ENCODE results near the gene KLF1.

Gene KLF1

DNA sequence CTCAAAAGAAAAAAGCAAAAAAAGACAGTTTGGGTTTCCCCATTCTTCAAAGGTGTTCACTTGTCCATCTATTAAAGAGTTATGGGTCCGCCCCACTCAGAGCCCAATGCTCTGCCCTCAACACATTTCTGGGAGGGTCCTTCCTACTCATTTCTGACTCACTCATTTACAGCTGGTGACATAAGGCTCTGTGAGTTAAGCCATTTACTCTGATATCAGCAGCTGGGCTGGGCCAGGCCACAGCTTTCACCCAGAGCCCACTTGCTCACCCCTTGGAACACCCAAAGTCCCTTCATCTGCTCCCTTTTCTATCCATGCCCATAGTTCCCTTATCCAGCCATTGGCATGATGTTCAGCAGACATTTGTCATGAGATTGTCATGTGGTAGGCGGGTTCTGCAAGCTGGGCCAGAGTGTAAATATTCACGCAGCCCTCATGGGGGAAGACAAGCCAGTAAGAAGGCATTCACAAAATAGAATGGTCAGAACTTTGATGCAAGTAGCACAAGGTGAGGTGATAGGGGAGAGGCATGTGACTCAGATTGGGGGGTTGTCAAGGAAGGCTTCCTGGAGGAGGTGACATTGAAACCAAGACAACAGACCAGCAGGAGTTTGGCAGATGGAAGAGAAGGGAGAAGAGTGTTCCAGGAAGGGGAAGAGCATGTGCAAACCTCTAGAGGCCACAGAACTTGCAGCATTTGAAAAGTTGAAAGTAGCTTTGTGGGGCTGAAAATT lies 42.8 kb downstream of the KLF1 start:
- peak; percentile 45 to 79 for DNase-seq
- TF ChIP-seq POLR2A (IDR thresholded peaks at IDR 0.05; ENCODE audit: low read length) (no peak), GATA1 (IDR thresholded peaks at IDR 0.05; ENCODE audit: low read depth, low read length) (no peak)

DNA sequence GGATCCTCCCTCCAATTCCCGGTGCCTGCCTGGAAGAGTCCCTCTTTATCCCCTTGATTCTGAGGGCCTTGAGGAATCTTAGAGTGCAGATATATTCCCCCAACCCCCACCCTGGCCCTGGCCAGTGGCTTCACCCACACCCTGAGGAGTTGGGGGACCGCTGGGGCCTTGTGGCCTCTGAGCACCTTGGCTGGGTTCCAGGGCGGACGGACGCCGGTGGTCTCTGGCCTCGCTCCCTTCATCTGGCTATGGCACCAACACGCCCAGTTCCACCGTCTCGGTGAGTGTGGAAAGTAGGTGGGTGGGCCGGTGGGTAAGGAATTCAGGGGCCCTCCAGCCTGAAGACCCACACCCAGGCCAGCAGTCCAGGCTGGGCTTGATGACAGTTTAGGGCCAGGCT lies 43.7 kb downstream of the KLF1 start:
- TF ChIP-seq GATA1 (IDR thresholded peaks at IDR 0.05; ENCODE audit: low read depth, low read length) (no peak), POLR2A (IDR thresholded peaks at IDR 0.05; ENCODE audit: low read length) (no peak)

DNA sequence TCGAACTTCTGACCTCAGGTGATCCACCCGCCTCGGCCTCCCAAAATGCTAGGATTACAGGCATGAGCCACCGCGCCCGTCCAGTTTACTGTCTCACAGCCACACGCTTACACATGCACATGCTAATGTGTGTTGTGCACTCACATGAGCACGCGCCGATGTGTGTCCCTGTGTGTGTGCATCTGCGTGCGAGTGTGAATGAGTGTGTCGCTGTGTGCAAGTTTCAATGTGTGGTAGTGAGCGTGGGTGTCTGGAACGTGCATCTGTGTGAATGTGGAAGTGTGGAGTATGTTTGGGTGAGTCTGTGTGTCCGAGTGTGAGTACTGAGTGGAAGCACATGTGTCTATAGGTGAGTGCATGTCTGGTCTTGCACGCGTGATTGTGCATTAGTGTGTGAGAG lies 44.5 kb downstream of the KLF1 start:
- TF ChIP-seq POLR2A (IDR thresholded peaks at IDR 0.05; ENCODE audit: low read length), result no peak
- no peak for TF ChIP-seq GATA1 (IDR thresholded peaks at IDR 0.05; ENCODE audit: low read depth, low read length)
- DNase-seq, result no peak

More for the DNA sequence above, 43.7 kb downstream of the KLF1 start:
- DNase-seq, result no peak

DNA sequence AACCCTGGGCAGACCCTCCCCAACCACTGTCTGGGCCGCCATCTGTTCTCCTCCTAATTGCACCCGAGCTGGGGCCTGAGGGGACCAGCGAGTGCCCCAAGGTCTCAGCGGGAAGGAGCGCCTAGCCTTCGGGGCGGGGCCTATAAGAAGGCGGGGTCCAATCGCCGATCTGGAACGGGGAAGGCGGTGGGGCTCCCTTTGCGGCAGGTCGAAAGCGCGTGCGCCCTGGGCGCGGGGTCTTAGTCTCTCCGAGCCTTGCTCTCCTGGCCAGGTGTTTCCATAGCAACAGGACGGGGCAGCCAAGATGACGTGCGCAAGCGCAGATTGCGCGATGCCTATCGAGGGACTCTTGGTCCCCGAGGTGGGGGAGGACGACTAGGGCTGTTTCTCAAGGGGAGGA lies 45.9 kb downstream of the KLF1 start:
- no peak for TF ChIP-seq GATA1 (IDR thresholded peaks at IDR 0.05; ENCODE audit: low read depth, low read length)
- no peak for TF ChIP-seq POLR2A (IDR thresholded peaks at IDR 0.05; ENCODE audit: low read length)
- peak; percentile 79 to 82 for DNase-seq

DNA sequence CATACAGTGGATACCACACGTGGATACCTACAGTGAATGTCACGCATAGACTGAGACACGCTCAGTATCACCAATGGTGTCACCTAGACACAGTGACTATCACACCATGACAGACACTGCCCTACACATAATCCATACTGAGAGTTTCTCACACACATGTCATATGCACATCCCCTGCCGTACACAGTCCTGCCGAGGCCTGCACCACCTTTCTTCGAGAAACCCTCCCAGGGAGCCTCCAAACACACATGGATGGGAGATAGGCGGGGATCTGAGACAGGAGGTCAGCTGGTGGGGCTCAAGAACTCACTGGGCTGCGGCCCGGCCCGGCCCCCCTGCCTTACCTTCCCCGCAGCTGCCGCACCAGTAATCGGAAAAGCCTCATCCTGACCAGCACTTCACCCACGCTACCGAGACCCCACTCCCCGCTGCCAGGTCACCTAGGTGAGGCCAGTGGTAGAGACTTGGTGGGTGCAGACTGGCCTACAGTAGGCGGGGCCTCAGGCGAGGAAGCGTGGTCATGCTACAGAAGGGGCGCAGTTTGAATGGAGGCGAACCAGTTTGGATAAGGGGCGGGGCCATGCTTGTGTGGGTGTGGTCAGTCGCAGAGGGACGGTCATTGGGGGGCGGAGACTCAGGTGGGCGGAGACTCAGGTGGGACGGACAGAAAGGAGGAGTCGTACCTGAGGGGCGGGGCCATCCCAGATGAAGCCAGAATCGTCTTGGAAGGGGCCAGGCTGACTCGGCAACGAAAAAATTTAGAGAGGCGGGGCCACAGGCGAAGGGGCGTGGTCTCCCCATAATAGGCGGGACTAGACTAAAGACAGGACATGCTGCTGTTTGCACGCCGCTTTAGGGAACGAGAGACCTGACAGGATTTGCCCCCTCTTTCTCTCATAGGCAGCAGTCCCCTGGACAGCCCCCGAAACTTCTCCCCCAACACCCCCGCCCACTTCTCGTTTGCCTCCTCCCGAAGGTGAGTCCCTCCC lies 46.6 kb downstream of the KLF1 start:
- TF ChIP-seq GATA1 (IDR thresholded peaks at IDR 0.05; ENCODE audit: low read depth, low read length) (no peak), POLR2A (IDR thresholded peaks at IDR 0.05; ENCODE audit: low read length) (no peak)
- peak; percentile 92 to 95 for DNase-seq

DNA sequence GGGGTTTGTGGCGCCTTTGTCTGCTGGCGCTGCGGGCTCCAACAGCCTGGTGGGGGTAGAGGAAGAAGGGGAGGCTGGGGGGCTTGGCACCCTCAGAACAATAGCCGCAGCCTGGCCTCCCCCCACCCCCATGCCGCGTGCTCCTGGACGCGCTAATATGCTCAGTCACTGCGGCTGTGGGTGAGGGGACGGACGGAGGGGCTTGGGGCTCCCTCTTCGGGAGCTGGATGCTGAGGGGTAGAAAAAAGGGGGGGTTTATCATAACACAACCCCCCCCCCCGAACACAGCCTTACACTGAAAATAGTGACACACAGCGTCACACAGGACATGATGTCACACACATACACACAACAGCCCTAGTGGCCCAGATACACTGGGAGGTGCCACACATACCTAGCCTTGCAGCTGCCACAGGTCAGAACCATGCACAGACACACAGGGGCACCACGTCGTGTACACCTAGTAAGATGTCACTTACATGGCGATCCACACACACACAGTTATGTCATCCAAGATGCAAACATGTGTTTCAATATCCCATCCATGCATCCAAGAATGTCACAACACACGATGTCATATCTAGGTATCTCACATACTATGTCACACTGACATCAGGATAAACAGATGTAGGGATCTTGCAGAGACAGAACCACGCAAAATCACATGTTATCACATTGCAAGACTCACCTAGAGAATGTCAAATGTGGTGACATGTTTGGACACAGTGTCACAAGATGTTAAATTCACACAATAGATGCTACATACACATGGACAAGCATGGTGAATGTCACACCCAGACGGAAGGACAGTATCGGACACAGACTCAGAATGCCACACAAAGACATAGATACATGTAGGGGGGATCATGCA lies 47.9 kb downstream of the KLF1 start:
- DNase-seq, result peak; percentile 48 to 53
- TF ChIP-seq GATA1 (IDR thresholded peaks at IDR 0.05; ENCODE audit: low read depth, low read length) (no peak), POLR2A (IDR thresholded peaks at IDR 0.05; ENCODE audit: low read length) (no peak)

DNA sequence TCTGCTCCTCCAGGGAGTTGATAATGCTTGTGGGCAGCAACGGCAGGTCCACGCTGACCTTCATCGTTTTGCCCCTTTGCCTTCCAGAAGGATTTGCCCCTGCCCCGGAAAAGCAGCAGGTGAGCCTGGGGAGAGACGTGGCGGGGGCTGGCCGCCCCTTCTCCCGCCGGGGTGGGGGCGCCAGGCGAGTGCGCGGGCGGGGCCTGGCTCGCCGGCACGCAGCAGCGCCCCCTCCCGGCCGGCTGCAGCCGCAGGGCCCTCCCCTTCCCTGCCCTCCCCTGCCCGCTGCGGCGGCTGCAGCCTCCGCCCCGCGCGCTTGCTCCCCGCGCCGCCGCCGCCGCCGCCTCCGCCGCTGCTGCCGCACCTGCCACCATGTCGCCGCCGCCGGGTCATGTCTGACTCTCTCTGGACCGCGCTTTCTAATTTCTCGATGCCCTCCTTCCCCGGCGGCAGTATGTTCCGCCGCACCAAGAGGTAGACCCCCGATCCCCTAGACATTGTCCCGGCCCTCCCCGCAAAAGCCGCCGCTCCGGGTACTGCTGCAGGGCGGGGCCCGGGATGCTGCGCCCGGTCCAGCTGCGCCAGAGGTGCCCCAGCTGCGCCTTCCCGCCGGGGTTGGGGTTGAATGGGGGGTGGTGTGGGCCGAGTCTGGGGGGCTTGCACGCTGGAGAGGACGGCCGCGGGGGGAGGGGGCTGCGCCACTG lies 48.7 kb downstream of the KLF1 start, which contains the start of gene MAST1:
Gene MAST1 (plus strand): TSS at position 334 of the 704 bp plus-strand sequence. CDS start 58 bp downstream, at position 392.
- TF ChIP-seq GATA1 (IDR thresholded peaks at IDR 0.05; ENCODE audit: low read depth, low read length) (no peak), POLR2A (IDR thresholded peaks at IDR 0.05; ENCODE audit: low read length) (no peak)
- peak; percentile 83 to 91 for DNase-seq

DNA sequence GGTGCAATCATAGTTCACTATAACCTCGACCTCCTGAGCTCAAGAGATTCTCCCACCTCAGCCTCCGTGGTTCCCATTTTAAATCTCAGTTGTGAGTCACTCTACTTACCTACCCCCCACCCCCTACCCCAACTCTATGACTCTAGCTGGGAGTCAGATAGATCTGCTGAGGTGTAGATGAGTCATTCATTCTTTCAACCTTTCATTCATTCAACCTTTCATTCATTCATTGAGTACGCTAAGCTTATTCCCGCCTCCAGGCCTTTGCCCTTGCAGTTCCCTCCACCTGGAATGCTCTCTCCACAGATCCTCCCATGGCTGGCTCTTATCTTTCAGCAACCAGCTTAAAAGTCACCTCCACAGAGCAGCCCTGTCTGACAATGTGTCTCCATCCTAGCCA lies 49.8 kb downstream of the KLF1 start:
- no peak for DNase-seq
- TF ChIP-seq GATA1 (IDR thresholded peaks at IDR 0.05; ENCODE audit: low read depth, low read length), result no peak
- TF ChIP-seq POLR2A (IDR thresholded peaks at IDR 0.05; ENCODE audit: low read length), result no peak

DNA sequence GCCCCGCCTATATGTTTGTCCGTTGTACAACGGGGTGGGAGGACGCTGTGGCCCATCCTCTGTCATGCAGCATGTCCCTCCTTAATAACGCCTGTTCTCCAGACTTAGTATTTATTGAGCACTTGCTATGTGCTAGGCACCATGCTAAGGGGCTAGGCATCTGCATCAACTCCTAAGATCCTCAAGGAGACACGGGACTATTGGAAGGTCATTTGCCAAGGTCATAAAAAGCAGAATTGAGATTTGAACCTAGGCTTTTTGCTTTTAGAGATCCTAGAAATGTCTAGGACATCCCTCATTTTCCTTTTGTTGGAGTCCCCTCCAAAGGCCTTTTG lies 50.5 kb downstream of the KLF1 start:
- no peak for TF ChIP-seq POLR2A (IDR thresholded peaks at IDR 0.05; ENCODE audit: low read length)
- TF ChIP-seq GATA1 (IDR thresholded peaks at IDR 0.05; ENCODE audit: low read depth, low read length), result no peak

DNA sequence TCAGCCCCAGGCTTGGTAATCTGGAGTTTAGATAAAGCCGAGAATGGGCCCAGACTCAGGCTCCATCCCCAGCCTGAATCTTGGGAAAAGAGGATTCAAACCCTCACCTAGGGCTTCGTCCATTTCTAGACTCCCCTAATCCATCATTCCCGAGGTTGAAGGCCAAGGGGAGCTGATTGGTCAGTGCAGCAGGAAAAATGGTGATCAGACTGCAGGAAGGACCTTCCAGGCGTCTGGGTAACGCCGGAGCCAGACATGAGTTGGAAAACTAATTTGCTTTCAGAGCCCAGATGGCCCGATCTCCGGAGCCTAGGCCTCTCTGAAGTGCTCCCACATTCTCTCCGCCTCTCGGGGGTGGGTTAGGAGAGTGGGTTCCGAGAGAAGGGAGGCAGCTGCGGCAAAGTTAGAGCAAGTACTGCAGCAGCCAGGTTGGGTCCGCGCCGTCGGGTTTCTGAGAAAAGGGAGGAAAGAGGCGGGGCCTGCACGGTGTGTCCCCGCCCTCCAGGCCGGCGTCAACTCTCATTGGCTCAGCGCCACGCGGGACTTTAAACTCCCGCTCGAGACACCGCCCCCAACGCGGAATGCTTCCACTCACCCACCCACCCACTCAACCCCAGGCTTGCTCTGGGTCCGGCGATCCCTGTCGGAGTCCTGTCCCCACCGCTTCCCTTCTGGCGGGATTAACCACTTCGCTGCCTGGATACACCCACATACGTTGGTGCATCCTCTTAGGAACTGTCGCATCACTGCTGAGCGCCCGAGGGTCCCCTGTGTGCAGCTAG lies 51.8 kb downstream of the KLF1 start:
- no peak for TF ChIP-seq POLR2A (IDR thresholded peaks at IDR 0.05; ENCODE audit: low read length)
- no peak for TF ChIP-seq GATA1 (IDR thresholded peaks at IDR 0.05; ENCODE audit: low read depth, low read length)
- DNase-seq, result peak; percentile 74 to 75

More for the DNA sequence above, 50.5 kb downstream of the KLF1 start:
- DNase-seq, result no peak

DNA sequence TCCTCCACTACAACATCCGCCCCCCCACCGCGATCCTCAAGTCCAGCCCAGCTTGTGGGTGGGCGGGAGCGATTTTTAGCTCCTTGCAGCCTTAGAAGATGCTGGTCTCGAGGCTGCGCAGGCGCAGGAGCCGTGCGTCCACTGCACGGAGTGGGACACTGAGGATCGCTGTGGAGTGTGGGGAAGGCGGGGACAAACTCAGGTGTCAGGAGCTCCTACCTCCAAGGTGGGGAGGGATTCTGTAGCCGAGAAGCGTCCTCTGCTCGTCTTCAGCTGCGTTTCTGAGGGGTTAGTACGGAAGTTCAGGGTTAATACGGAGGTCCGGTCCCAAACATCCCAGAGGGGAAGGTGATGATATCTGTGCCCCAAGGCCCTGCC lies 52.4 kb downstream of the KLF1 start, which contains the start of gene RTBDN:
Gene RTBDN (minus strand): TSS at position 14 of the 378 bp plus-strand sequence. CDS start 4,600 bp downstream, outside the sequence.
- DNase-seq, result peak; percentile 29 to 44
- no peak for TF ChIP-seq GATA1 (IDR thresholded peaks at IDR 0.05; ENCODE audit: low read depth, low read length)
- no peak for TF ChIP-seq POLR2A (IDR thresholded peaks at IDR 0.05; ENCODE audit: low read length)
